Nephron (organoid): ENCODE results near the gene AP2M1.

Experiments
- H3K27ac Mint-ChIP-seq, 3 experiments: 2 replicates each; pipeline ENCODE4 v1.8.0; 2020; ENCODE audit warnings: mixed read lengths in 3 of 3, mild to moderate bottlenecking in 2 of 3, moderate library complexity in 1 of 3
- H3K27me3 Mint-ChIP-seq: 2 replicates; pipeline ENCODE4 v1.8.0; 2021; ENCODE audit warnings: low read depth, mild to moderate bottlenecking, moderate library complexity, mixed read lengths
- H3K36me3 Mint-ChIP-seq: 2 replicates; pipeline ENCODE4 v1.8.0; 2020; ENCODE audit warnings: low read depth, mixed read lengths
- H3K4me1 Mint-ChIP-seq: 2 replicates; pipeline ENCODE4 v1.8.0; 2020; ENCODE audit warnings: mixed read lengths
- H3K4me3 Mint-ChIP-seq, 3 experiments: 2 replicates each; pipeline ENCODE4 v1.8.0; 2020; ENCODE audit warnings: mild to moderate bottlenecking in 3 of 3, mixed read lengths in 3 of 3, moderate library complexity in 2 of 3
- H3K9me3 Mint-ChIP-seq: 2 replicates; pipeline ENCODE4 v1.8.0; 2020; ENCODE audit warnings: mixed read lengths
- TF ChIP-seq, protein P1 (sequence below), 3 experiments: fragments of 200-600 bp; sonication (generic); IDR thresholded peaks; one replicate each; pipeline ENCODE4 v1.5.0; 2021; ENCODE audit warnings: antibody characterized with exemption in 3 of 3; ENCODE audit not compliant: unreplicated experiment in 3 of 3

AP2M1 gene

GRCh38 chr3:184223946-184224345 is 49.3 kb downstream of the AP2M1 start:
- H3K9me3 Mint-ChIP-seq: no peaks in the 10 kb centered on the region
- no peaks in the 10 kb centered on the region for H3K4me1 Mint-ChIP-seq
- no peaks in the 10 kb centered on the region for H3K36me3 Mint-ChIP-seq
- TF ChIP-seq, protein P1, sequence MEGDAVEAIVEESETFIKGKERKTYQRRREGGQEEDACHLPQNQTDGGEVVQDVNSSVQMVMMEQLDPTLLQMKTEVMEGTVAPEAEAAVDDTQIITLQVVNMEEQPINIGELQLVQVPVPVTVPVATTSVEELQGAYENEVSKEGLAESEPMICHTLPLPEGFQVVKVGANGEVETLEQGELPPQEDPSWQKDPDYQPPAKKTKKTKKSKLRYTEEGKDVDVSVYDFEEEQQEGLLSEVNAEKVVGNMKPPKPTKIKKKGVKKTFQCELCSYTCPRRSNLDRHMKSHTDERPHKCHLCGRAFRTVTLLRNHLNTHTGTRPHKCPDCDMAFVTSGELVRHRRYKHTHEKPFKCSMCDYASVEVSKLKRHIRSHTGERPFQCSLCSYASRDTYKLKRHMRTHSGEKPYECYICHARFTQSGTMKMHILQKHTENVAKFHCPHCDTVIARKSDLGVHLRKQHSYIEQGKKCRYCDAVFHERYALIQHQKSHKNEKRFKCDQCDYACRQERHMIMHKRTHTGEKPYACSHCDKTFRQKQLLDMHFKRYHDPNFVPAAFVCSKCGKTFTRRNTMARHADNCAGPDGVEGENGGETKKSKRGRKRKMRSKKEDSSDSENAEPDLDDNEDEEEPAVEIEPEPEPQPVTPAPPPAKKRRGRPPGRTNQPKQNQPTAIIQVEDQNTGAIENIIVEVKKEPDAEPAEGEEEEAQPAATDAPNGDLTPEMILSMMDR (IDR thresholded peaks at IDR 0.05; ENCODE audit: unreplicated experiment in 3 of 3): no peak
- H3K27ac Mint-ChIP-seq: no peak overlapping the region
- H3K4me3 Mint-ChIP-seq: no peak overlapping the region
- peaks cover 60% of the 10 kb centered on the region for H3K27me3 Mint-ChIP-seq

- Mint-ChIP-seq H3K4me3 (peak overlapping the region in 1 of 3 experiments; percentile 15), H3K27ac (no peak overlapping the region), H3K9me3 (no peaks in the 10 kb centered on the region), H3K4me1 (peaks cover 8% of the 10 kb centered on the region), H3K27me3 (peaks cover 79% of the 10 kb centered on the region), H3K36me3 (no peaks in the 10 kb centered on the region)
- TF ChIP-seq, protein P1 (IDR thresholded peaks at IDR 0.05; ENCODE audit: unreplicated experiment in 3 of 3): peak; percentile 41 to 64 (median 57)
Observed at GRCh38 chr3:184227481-184227935, 52.9 kb downstream of the AP2M1 start.

DNA sequence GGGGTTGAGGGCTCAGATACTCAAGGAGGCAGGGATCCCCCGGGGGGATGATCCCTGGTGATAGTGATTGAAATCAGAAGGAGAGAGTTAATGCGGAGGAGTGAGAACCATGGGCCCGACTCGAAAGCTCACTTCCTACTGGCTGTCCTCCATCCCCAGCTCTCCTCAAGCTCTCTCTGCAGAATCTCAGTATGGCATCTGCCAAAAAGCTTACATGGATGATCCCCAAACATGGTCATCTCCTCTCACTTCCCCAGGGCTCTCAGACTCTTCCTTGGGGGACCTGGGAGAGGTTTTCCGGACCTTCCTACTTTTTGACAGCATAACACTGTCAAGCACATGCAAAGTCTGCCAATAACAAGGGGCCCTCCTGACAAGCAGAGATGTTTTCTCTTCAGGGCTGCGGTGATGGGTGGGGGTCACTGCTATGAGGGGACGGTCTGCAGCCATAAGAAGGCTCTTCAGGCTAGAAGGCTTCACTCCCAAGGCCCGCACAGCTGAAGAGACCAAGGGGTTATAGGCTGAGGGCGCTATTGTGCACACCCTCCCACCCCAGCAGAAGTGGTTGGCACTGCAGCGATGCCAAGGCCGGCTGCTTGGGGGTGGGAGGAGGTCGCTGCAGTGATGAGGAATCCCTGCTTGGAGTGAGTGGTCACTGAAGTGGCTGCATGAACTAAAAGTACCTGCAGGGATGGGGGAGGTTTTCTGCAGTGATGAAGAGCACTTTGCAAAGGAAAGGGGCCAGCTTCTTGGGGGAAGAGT is 53.9 kb downstream of the AP2M1 start:
- H3K36me3 Mint-ChIP-seq: no peaks in the 10 kb centered on the region
- H3K9me3 Mint-ChIP-seq: no peaks in the 10 kb centered on the region
- H3K4me1 Mint-ChIP-seq: peaks cover 8% of the 10 kb centered on the region
- TF ChIP-seq, protein P1 (IDR thresholded peaks at IDR 0.05; ENCODE audit: unreplicated experiment in 3 of 3): no peak
- H3K27ac Mint-ChIP-seq: no peak overlapping the region
- H3K27me3 Mint-ChIP-seq: peaks cover 82% of the 10 kb centered on the region
- H3K4me3 Mint-ChIP-seq: peak overlapping the region; percentile 70 to 82 (median 73)

DNA sequence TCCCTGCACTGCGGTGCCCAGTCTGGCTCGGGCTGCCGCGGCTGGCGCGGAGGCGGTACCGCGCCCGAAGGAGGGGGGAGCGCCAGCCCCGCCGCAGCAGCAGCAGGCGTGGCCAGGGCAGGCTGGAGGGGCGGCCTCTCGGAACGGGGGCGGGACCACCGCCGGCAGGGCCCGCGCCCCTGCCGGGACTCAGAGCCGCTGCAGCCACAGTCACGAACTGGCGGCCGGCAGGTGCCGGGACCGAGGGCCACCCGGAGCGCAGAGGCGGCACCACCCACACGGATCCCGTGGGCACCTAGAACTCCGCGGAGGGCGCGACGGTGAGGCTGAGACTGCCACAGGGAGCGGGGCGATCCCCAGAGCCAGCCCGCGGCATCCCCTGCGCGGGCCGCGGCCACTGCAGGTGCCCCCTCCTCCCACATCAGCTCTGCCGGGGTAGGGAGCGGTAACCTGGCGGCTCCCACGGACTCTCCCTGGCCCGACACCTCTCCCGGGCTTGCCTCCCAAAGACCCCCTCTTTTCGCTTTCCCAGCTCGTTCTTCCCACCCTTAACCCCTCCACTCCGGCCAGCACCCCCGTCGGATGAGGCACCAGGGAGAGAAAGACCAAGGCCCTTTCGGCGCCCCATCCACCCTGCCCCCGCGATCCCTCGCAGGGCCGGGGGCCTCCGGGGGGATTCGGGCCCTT is 54.9 kb downstream of the AP2M1 start, which contains the start of gene VWA5B2:
TSS of gene VWA5B2 (plus strand) at position 192 of the 687 bp plus-strand sequence. CDS start 944 bp downstream, outside the sequence.
- no peaks in the 10 kb centered on the region for H3K9me3 Mint-ChIP-seq
- peaks cover 8% of the 10 kb centered on the region for H3K4me1 Mint-ChIP-seq
- no peaks in the 10 kb centered on the region for H3K36me3 Mint-ChIP-seq
- H3K27ac Mint-ChIP-seq: no peak within 1 kb of the TSS
- peak within 1 kb of the TSS; percentile 70 to 82 (median 73) for H3K4me3 Mint-ChIP-seq
- peaks cover 81% of the 10 kb centered on the region for H3K27me3 Mint-ChIP-seq
- TF ChIP-seq, protein P1 (IDR thresholded peaks at IDR 0.05; ENCODE audit: unreplicated experiment in 3 of 3): peak; percentile 25 to 38 (median 29)

DNA sequence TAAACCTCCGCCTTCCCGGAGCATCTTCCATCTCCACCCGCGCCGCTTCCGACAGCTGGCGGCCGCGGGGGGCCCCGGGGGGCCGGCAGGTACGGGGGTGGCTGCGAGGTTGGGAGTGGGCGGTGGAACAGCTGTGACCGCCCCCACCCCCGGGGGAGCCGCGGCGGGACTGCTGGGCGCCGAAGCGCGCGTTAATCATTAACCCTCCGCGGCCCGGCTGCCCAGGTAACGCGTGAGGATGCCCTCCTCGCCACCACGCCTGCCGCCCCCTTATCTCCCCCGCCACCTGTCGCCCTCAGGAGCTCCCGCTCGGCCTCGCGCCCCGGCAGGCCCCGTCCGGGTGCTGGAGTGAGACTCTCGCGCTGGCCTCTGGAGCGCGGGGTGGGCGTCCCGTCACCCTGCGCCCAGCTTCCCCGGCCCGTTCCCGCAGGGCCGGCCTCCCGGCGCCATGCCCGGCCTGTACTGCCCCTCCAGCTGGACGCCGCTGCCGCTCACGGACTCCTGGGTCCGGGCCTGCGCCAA is 55.5 kb downstream of the AP2M1 start:
- no peaks in the 10 kb centered on the region for H3K9me3 Mint-ChIP-seq
- H3K4me3 Mint-ChIP-seq: no peak overlapping the region
- no peak overlapping the region for H3K27ac Mint-ChIP-seq
- TF ChIP-seq, protein P1 (IDR thresholded peaks at IDR 0.05; ENCODE audit: unreplicated experiment in 3 of 3): no peak
- peaks cover 8% of the 10 kb centered on the region for H3K4me1 Mint-ChIP-seq
- no peaks in the 10 kb centered on the region for H3K36me3 Mint-ChIP-seq
- H3K27me3 Mint-ChIP-seq: peaks cover 82% of the 10 kb centered on the region
